GM18502 (cell line): ENCODE data around the gene PLN.

Source experiments
- ATAC-seq: cut with Tn5 transposase; IDR thresholded peaks from one replicate; pipeline ENCODE4 v1.9.1; 2021; ENCODE audit warnings: mild to moderate bottlenecking; ENCODE audit not compliant: unreplicated experiment, poor library complexity

Gene PLN

DNA sequence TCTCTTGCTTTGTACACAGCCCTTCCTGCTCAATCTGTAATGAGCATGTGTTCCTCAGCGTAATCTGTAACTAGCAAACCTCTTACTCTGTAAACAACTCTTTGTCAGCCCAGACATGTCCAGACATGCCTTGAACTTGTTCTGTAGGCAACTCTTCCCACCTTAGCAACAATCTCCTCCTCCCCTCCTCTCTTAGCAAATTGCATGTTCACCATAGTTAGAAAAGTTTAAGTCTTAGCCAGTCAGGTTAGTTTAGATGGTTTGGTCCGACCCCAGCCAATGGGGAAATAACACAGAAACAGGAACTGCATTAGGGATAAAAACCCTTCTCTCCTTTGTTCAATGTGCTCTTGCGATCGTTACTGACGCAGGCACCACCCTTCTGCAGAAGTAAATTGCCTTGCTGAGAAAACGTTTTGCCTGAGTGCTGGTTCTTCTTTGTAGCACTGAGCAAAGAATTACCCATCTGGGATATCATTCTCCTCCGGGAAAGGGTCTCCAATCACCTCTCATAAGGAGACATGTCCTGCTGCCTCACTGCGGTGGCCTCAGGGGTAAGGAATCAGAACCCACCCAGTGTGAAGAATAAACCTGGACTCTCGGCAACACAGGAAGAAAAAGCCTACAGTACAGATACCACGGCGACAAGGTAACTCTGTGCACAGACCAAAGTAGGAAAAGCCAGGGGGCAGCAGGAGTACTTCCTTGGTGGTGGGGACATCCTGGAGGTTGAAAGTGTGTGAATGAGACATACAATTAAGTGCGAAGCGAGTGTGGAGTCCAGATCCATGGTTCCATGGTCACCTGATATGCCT, 26.2 kb downstream of the PLN start:
- no peak for ATAC-seq

DNA sequence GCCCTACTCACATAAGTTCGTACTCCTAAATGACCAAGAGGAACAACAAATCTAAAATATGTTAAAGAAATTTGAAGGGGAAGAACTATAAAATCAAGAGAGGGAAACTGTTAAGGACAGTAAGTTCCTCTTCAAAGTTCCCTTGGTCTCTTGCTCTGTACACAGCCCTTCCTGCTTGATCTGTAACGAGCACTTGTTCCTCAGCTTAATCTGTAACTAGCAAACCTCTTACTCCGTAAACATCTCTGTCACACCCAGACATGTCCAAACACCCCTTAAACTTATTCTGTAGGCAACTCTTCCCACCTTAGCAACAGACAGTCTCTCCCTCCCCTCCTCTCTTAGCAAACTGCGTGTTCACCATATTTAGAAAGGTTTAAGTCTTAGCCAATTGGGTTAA, 29.9 kb downstream of the PLN start:
- no peak for ATAC-seq

DNA sequence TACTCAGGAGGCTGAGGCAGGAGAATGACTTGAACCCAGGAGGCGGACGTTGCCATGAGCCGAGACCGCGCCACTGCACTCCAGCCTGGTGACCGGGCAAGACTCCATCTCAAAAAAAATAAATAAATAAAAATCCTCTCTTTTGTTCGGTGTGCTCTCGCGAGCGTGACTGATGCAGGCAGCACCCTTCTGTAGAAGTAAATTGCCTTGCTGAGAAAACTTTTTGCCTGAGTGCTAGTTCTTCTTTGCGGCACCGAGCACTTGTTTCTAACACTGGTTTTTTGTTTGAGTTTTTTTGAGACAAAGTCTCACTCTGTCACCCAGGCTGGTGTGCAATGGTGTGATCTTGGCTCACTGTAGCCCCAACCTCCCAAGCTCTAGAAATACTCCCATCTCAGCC, 30.5 kb downstream of the PLN start:
- ATAC-seq = no peak

DNA sequence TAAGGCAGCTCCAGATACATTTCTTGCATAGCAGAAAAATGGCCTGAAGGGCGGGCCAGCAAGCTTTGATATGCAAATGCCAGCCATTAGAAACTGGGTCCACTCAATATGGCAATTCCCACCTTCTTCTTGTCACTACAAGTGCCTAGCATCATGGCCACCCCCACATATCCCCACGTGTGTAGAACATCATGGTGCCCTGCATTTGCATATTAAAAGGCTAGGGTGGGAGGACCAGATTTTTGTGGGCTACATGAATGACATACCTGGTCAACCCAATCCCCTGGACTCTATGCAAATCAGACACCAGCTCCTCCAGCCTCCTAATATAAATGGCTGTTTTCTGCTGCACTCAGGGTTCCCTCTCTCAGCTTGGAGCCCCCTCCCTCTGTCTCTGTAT, 31.7 kb downstream of the PLN start:
- ATAC-seq = no peak

DNA sequence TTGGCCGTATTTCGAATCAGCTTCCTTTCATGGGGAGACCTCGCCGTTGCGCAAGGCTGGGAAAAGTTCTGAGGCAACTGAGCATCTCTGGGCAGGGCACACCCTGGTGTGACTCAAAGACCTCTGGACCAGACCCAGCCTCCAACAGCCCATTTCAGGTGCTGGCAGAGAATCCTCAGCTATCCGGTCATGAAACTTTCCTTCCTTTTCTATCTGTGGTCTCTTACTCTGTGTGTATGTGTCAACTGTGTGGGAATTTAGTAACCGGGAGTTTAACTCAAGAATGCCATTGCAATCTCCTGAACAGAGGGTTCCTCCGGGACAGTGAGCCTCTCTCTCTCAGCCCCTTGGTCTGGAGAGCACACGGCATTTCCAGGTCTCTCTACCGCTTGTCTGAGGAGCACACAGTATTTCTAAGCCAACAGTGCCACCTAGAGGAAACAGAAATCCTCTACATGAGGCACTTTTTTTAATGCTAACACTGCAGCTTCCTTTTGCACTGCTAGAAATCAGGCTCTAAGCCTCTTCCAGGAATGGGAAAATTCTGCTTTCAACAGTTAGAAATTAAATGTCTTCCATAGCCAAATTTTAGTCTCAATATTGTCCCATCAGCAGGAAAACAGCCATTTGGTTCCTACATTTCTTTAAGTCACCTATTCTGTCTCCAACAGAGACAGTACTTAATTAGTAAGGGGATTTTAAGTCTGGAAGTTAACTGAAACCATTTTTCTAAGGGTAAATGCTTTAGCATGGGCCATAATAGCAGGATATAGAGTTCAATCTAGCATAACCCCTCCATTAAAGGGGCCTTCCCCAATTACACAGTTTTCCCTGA, 32.7 kb downstream of the PLN start:
- ATAC-seq = no peak

DNA sequence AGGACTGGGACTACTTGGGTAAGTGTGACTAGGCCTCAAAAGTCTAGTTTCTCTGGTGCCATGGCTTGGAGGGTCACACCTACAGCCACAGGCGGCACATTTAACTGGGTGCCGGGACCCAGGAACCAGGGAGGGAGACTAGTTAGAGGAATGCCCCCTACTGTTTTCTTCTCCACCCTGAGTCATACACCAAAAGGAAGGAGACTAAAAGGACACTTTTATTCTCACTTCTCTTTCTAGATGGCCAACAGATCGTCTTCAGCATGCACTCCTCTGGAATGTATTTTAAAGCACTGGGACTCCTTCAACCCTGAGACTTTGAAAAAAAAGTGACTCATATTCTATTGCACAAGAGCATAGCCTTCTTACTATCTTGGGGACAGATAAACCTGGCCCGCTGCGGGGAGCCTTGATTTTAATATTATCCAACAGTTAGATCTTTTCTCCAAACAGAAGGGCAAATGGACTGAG, 33.4 kb downstream of the PLN start:
- ATAC-seq = no peak

DNA sequence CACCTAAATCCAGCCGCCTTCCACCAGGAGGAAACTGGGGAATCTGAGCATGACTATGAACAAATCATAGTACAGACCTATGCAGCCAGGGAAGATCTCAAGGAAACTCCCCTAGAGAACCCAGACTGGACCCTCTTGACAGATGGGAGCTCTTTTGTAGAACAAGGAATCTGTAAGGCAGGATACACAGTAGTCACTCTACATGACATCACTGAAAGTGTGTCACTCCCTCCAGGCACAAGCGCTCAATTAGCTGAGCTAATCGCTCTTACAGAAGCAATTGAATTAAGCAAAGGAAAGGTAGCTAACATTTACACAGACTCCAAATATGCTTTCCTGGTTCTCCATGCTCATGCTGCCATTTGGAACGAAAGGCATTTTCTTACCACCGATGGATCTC, 36.8 kb downstream of the PLN start:
- no peak for ATAC-seq

DNA sequence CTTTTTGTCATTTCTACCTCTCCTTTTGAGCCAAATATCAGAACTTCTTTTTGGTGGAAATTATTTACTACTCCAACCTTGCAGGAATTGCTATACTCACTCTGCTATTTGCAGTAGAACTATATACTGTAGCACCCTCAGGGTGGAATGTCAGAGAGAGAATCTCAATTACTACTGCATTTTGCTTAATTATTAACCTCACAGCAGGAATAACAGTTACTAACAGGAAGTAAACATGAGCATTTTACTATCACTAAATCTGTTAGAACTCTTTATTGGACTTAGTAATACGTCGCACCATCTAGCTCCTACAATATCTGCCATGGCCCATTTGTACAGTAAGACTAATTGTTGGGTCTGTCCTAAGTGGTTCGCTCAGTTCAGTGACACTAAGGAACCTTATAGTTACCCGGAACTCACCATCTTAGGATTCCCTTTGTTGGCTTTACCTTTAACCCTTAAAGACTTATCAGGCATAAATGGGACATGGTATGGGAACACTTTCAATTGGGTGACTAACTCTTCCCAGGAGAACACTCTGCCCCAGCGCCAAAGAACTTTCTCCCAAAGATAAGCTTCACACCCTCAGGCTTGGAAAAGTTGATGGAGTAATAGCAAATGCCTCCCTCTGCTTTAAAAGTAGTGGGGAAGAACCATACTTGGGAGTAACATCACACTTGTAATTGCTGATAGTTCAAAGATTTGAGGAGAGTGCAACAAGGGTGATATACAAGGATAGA, 38.8 kb downstream of the PLN start:
- ATAC-seq = no peak

DNA sequence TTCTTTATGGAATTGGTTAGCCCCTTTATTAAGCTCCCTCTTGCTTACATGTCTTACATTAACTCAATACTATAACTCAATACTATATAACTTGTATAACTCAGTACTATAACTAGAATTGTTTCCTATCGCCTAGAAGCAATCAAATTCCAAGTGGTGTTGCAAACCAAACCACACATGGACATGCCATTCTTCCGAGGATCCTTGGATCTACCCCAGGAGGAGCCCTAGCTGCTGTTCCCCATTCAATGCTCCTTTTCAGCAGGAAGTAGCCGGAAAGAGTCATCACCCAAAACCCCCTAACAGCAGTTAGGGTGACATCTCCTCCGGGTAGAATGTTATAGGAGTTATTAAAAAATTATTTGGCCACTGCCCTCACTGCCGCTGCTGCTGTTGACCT, 40.5 kb downstream of the PLN start:
- ATAC-seq = no peak

DNA sequence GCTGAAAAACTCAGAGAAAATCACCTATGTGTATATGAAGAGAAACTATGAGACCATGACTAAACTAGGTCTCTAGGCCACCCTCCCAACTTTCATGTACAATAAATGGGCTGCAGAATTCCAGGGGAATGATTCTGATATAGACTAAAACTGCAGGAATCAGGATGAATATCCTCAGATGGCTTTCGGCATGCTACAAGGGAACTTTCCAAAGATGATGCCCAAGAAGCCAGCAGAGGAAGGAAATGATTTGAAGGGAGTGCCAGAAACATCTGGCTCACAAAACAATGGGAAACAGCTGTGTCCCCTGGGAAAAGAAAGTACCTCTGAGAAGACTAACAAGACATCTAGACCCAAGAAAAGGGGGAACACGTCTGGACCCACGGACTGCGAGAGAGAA, 41.1 kb downstream of the PLN start:
- ATAC-seq = no peak

DNA sequence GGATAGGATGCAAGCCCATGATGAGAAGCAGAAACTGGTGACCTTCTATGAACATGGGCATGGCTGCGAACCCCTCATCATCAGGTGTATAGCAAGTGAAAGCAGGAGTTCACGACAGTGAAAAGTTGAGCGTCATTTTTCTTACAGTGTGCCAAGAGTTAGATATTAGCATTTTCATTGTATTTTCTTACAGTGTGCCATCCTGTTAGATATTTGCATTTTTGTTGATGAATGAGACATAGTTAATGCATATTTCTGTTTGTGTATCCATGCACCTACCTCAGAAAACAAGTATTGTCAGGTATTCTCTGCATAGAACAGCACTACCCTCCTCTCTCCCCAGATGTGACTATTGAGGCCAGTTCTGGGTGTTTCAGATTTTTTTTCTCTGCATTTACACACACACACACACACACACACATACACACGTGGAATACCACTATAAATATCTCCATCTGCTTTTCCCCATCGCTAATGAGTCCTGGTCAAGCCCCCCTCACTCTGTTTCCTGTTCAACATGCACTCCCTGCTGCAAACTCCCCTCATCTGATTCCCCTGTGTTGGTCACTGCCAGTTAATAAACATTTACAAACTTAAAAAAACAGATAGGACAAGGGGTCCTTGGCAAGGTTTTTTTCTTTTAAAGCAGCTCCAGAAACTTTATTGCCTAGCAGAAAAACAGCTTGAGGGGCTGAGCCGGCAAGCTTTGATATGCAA, 41.7 kb downstream of the PLN start:
- no peak for ATAC-seq

DNA sequence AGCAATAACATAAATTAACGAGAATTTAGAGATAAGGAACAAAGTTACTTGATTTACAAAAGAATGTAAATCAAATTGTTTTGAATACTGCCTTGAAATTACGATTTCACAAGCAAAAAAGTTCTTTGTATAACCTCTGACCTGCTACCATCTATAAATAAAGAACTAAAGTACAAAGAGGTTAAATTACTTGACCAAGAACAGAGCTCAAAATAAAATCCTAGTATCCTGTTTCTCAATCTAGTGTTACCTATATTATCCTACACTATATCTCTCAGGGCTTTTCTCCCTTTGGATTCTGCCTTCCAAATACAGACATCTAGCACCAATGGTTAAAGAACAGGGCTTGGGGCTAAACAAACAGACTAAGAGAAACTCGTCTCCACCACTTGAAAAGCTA, 43.8 kb downstream of the PLN start:
- ATAC-seq = no peak

DNA sequence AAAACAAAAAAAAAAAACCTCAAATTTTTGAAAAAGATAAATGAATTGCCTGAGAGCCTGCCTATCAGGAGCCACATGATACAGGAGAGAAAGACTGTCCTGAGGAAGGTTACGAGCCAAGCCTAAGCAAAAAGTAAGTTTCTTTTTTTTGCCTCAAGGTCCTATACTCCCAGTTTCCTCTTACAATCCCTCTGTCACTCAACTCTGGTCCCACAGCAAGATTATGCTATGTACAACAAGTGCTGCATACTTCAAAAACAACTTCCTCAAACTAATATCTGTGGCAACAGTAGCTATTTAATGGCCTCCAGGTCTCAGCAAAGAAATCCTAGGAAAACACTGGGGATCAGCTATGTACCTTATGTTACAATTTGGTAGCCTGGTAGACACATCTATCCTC, 46.8 kb downstream of the PLN start:
- no peak for ATAC-seq

DNA sequence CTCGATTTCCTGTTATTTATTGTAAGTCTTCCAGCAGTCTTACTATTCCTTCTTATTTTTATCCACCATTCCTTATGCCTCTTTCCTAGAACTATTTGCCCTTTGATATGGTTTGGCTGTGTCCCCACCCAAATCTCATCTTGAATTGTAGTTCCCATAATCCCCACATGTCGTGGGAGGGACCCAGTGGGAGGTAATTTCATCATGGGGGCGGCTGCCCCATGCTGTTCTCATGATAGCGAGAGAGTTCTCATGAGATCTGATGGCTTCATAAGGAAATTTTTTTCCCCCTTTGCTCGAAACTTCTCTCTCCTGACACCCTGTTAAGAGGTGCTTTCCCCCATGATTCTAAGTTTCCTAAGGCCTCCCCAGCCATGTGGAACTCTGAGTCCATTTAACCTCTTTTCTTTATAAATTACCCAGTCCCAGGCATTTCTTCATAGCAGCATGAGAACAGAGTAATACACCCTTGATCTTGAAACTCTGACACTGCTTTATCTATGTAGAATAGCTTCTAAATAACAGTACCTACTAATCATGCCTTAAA, 48.8 kb downstream of the PLN start:
- ATAC-seq = no peak

DNA sequence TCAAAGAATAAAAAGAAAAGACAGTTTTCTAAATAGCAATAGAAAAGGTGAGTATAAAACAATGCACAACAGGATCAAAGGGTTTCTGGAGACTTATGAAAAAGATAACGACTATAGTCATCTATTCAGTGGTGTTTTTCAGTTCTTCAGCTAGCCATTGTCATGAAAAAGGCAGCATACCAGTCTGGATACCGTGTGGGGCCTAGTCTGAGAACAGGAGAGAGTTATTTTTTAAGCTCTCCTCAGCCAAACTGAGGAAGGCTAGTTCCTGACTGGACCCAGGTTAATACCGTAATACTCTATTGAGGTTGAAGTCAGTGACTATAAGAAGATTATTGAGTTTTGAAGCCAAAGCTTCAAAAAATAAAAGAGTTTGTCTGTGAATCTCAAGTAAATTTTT, 49.5 kb downstream of the PLN start:
- ATAC-seq = no peak

DNA sequence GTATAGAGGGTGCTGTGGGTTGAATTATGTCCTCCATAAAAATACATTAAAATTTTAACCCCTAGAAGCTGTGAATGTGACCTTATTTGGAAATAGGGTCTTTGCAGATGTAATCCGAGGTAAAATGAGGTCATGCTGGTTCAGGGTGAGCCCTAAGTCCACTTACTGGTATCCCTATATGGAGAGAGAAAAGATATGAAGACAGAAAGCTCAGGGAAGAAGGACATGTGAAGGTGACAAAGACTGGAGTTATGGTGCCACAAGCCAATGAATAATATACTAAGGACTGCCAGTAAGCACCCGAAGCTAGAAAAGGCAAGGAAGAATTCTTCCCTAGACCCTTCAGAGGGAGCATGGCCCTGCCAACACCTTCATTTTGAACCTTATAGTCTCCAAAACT, 50.2 kb downstream of the PLN start:
- ATAC-seq = no peak

DNA sequence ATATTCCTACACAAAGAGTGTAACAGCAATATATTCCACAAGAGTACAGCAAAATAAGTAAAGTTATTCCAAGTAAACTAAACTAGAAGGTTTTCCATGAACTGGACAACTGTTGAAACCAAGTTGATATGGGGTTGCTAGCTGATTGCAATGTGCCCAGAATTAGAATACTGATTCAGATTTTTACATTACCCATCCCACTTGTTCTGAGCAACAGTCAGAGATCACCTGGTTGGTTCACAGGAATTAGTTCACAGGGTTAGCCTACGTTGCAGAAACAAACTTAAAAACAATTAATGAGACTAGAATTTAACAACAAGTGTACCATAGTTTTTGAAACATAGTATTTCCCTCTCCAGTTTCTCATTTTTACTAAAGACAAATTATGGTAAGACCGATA, 54.2 kb downstream of the PLN start:
- ATAC-seq = no peak

DNA sequence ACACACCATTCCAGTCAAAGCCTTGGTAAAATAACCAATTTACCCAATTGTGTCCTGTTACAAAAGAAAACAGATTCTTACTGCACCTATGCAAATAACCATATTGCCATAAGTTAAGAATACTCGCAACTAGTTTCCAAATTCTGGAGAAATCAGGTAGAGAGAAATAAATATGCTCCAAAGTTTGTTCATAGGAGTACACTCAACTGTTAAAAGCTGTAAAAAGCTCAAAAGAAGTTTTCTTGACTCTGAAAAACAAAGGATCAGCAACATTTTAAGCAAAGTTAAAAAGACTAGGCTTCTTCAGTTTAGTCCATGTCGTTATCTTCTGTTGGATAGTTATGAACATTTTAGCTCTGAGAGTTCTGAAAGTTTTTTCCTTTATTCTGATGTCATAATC, 55.3 kb downstream of the PLN start:
- no peak for ATAC-seq

DNA sequence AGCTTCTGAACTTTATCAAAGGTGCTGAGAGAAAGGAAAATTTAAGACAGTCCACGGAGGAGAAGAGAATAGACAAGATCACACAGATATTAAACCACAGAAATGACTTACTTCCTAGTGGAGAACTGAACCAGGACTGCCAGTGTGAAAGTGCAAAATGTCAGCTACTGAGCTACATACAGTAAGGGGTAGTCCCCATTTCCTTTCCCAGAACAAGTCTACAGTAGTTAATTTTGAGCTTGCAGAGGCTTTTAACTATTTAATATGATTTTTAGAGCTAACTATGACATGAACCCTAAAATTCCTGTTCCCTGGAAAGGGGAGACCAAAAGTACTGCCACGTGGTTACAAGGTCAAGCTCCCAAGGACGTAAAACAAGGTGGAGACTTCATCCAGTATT, 58.2 kb downstream of the PLN start:
- ATAC-seq = peak; percentile 66

DNA sequence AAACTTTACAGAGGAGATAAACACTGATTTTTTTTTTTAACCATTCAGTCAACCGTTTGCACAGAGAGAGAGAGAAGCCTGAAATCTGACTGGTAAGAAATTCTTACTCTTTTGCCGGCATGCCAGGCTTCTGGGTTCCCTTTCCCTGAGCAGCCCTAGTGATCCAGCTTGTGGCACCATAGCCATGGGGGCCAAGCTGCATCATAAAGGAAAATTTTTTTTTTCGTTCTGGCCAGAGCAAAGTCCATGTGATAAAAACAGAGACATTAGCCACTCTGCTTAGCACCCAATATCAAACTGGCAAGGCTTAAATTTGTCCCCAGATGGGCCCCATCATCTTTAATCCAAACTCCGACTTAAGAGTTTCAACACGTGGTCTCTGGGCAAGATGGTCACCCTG, 58.8 kb downstream of the PLN start:
- ATAC-seq = no peak
